ENCODE results near the gene RUFY4.
"Not testable (repeated sequence)": the region's sequence is repeated elsewhere in the genome, so short reads cannot be mapped to it uniquely, and the experiment has no call there.

The RUFY4 gene

GRCh38 chr2:218043701-218044109 is 25.3 kb upstream of the RUFY4 start:
- H3K4me1 ChIP-seq (ENCODE audit: control insufficient read depth, insufficient read depth, low read length): no peaks in the 10 kb centered on the region
- no peak for DNase-seq (ENCODE audit: low read depth)
- no peaks in the 10 kb centered on the region for H3K9me3 ChIP-seq (ENCODE audit: control insufficient read depth, low read length)
- H3K27me3 ChIP-seq (replicated peaks; ENCODE audit: control insufficient read depth, insufficient read depth, low read length): peaks cover 6% of the 10 kb centered on the region
- H3K36me3 ChIP-seq (ENCODE audit: control insufficient read depth, insufficient read depth, low read length, severe bottlenecking): no peaks in the 10 kb centered on the region
- H3K9ac ChIP-seq (ENCODE audit: low read length): no peak overlapping the region
- H3K4me3 ChIP-seq (ENCODE audit: low read length): no peak overlapping the region

GRCh38 chr2:218044599-218044998 is 24.5 kb upstream of the RUFY4 start:
- not testable (repeated sequence) for H3K27me3 ChIP-seq (replicated peaks; ENCODE audit: control insufficient read depth, insufficient read depth, low read length); H3K4me3 ChIP-seq (ENCODE audit: low read length); H3K36me3 ChIP-seq (ENCODE audit: control insufficient read depth, insufficient read depth, low read length, severe bottlenecking); DNase-seq (ENCODE audit: low read depth); H3K4me1 ChIP-seq (ENCODE audit: control insufficient read depth, insufficient read depth, low read length); H3K9ac ChIP-seq (ENCODE audit: low read length); H3K9me3 ChIP-seq (ENCODE audit: control insufficient read depth, low read length)

- peaks cover 4% of the 10 kb centered on the region for H3K27me3 ChIP-seq (replicated peaks; ENCODE audit: control insufficient read depth, insufficient read depth, low read length)
- H3K36me3 ChIP-seq (ENCODE audit: control insufficient read depth, insufficient read depth, low read length, severe bottlenecking): no peaks in the 10 kb centered on the region
Observed at GRCh38 chr2:218046238-218046637, 22.8 kb upstream of the RUFY4 start.

GRCh38 chr2:218047536-218048225 is 21.4 kb upstream of the RUFY4 start:
- Histone ChIP-seq H3K9ac (ENCODE audit: low read length) (no peak overlapping the region), H3K4me3 (ENCODE audit: low read length) (no peak overlapping the region), H3K9me3 (ENCODE audit: control insufficient read depth, low read length) (peaks cover 11% of the 10 kb centered on the region), H3K27me3 (replicated peaks; ENCODE audit: control insufficient read depth, insufficient read depth, low read length) (peaks cover 4% of the 10 kb centered on the region), H3K36me3 (ENCODE audit: control insufficient read depth, insufficient read depth, low read length, severe bottlenecking) (no peaks in the 10 kb centered on the region), H3K4me1 (ENCODE audit: control insufficient read depth, insufficient read depth, low read length) (no peaks in the 10 kb centered on the region)
- DNase-seq (ENCODE audit: low read depth): no peak

More at GRCh38 chr2:218046238-218046637, 22.8 kb upstream of the RUFY4 start:
- Histone ChIP-seq H3K9me3 (ENCODE audit: control insufficient read depth, low read length) (peaks cover 11% of the 10 kb centered on the region), H3K4me1 (ENCODE audit: control insufficient read depth, insufficient read depth, low read length) (no peaks in the 10 kb centered on the region), H3K4me3 (ENCODE audit: low read length) (no peak overlapping the region), H3K9ac (ENCODE audit: low read length) (no peak overlapping the region)
- no peak for DNase-seq (ENCODE audit: low read depth)

GRCh38 chr2:218051903-218052302 is 17.1 kb upstream of the RUFY4 start:
- Histone ChIP-seq H3K36me3 (ENCODE audit: control insufficient read depth, insufficient read depth, low read length, severe bottlenecking) (no peaks in the 10 kb centered on the region), H3K4me1 (ENCODE audit: control insufficient read depth, insufficient read depth, low read length) (no peaks in the 10 kb centered on the region), H3K27me3 (replicated peaks; ENCODE audit: control insufficient read depth, insufficient read depth, low read length) (peaks cover 11% of the 10 kb centered on the region), H3K9me3 (ENCODE audit: control insufficient read depth, low read length) (peaks cover 11% of the 10 kb centered on the region), H3K9ac (ENCODE audit: low read length) (no peak overlapping the region), H3K4me3 (ENCODE audit: low read length) (no peak overlapping the region)
- DNase-seq (ENCODE audit: low read depth): no peak

GRCh38 chr2:218059289-218059688 is 9.8 kb upstream of the RUFY4 start:
- no peak overlapping the region for H3K9ac ChIP-seq (ENCODE audit: low read length)
- peaks cover 42% of the 10 kb centered on the region for H3K27me3 ChIP-seq (replicated peaks; ENCODE audit: control insufficient read depth, insufficient read depth, low read length)
- DNase-seq (ENCODE audit: low read depth): no peak
- no peaks in the 10 kb centered on the region for H3K9me3 ChIP-seq (ENCODE audit: control insufficient read depth, low read length)
- peaks cover 15% of the 10 kb centered on the region for H3K4me1 ChIP-seq (ENCODE audit: control insufficient read depth, insufficient read depth, low read length)
- H3K4me3 ChIP-seq (ENCODE audit: low read length): no peak overlapping the region
- H3K36me3 ChIP-seq (ENCODE audit: control insufficient read depth, insufficient read depth, low read length, severe bottlenecking): no peaks in the 10 kb centered on the region

- H3K9ac ChIP-seq (ENCODE audit: low read length): no peak overlapping the region
- H3K9me3 ChIP-seq (ENCODE audit: control insufficient read depth, low read length): no peaks in the 10 kb centered on the region
- H3K36me3 ChIP-seq (ENCODE audit: control insufficient read depth, insufficient read depth, low read length, severe bottlenecking): no peaks in the 10 kb centered on the region
- H3K4me1 ChIP-seq (ENCODE audit: control insufficient read depth, insufficient read depth, low read length): peaks cover 15% of the 10 kb centered on the region
- H3K4me3 ChIP-seq (ENCODE audit: low read length): no peak overlapping the region
- DNase-seq (ENCODE audit: low read depth): no peak
- H3K27me3 ChIP-seq (replicated peaks; ENCODE audit: control insufficient read depth, insufficient read depth, low read length): peaks cover 45% of the 10 kb centered on the region
Observed at GRCh38 chr2:218060118-218060517, 8.9 kb upstream of the RUFY4 start.

- no peaks in the 10 kb centered on the region for H3K36me3 ChIP-seq (ENCODE audit: control insufficient read depth, insufficient read depth, low read length, severe bottlenecking)
- DNase-seq (ENCODE audit: low read depth): no peak
- H3K9ac ChIP-seq (ENCODE audit: low read length): no peak overlapping the region
- H3K4me1 ChIP-seq (ENCODE audit: control insufficient read depth, insufficient read depth, low read length): peaks cover 15% of the 10 kb centered on the region
- no peaks in the 10 kb centered on the region for H3K9me3 ChIP-seq (ENCODE audit: control insufficient read depth, low read length)
- no peak overlapping the region for H3K4me3 ChIP-seq (ENCODE audit: low read length)
- peaks cover 41% of the 10 kb centered on the region for H3K27me3 ChIP-seq (replicated peaks; ENCODE audit: control insufficient read depth, insufficient read depth, low read length)
Observed at GRCh38 chr2:218060950-218061660, 7.9 kb upstream of the RUFY4 start.

GRCh38 chr2:218063486-218063885 is 5.6 kb upstream of the RUFY4 start:
- Histone ChIP-seq H3K27me3 (replicated peaks; ENCODE audit: control insufficient read depth, insufficient read depth, low read length) (peaks cover 46% of the 10 kb centered on the region), H3K4me3 (ENCODE audit: low read length) (no peak overlapping the region), H3K9me3 (ENCODE audit: control insufficient read depth, low read length) (no peaks in the 10 kb centered on the region), H3K9ac (ENCODE audit: low read length) (no peak overlapping the region), H3K4me1 (ENCODE audit: control insufficient read depth, insufficient read depth, low read length) (peaks cover 15% of the 10 kb centered on the region), H3K36me3 (ENCODE audit: control insufficient read depth, insufficient read depth, low read length, severe bottlenecking) (no peaks in the 10 kb centered on the region)
- no peak for DNase-seq (ENCODE audit: low read depth)

- Histone ChIP-seq H3K9me3 (ENCODE audit: control insufficient read depth, low read length) (no peaks in the 10 kb centered on the region), H3K9ac (ENCODE audit: low read length) (no peak overlapping the region), H3K4me1 (ENCODE audit: control insufficient read depth, insufficient read depth, low read length) (peaks cover 17% of the 10 kb centered on the region), H3K4me3 (ENCODE audit: low read length) (no peak overlapping the region), H3K36me3 (ENCODE audit: control insufficient read depth, insufficient read depth, low read length, severe bottlenecking) (no peaks in the 10 kb centered on the region), H3K27me3 (replicated peaks; ENCODE audit: control insufficient read depth, insufficient read depth, low read length) (peaks cover 45% of the 10 kb centered on the region)
- no peak for DNase-seq (ENCODE audit: low read depth)
Observed at GRCh38 chr2:218063896-218064295, 5.2 kb upstream of the RUFY4 start.

- peaks cover 4% of the 10 kb centered on the region for H3K4me1 ChIP-seq (ENCODE audit: control insufficient read depth, insufficient read depth, low read length)
- no peaks in the 10 kb centered on the region for H3K9me3 ChIP-seq (ENCODE audit: control insufficient read depth, low read length)
- no peaks in the 10 kb centered on the region for H3K36me3 ChIP-seq (ENCODE audit: control insufficient read depth, insufficient read depth, low read length, severe bottlenecking)
- no peak for DNase-seq (ENCODE audit: low read depth)
- H3K4me3 ChIP-seq (ENCODE audit: low read length): no peak overlapping the region
- peaks cover 42% of the 10 kb centered on the region for H3K27me3 ChIP-seq (replicated peaks; ENCODE audit: control insufficient read depth, insufficient read depth, low read length)
- no peak overlapping the region for H3K9ac ChIP-seq (ENCODE audit: low read length)
Observed at GRCh38 chr2:218065239-218066006, 3.6 kb upstream of the RUFY4 start.

Data from adipocyte (in vitro differentiated cells).